OCI-LY7 (cell line): Measurements from ENCODE around the gene L3MBTL1. TPM values are rescaled to one million over a fixed set of nuclear protein-coding genes. Genes with fewer than 3 reads are reported as not detected.

ENCODE experiments used
- Bru-seq: library from RNA; stranded (reverse); fragments of 400-500 nt; gene quantifications from one replicate; lab custom pipeline; 2021; lab: Mats Ljungman, UMichigan
- BruChase-seq, 2 experiments: library from RNA; stranded (reverse); fragments of 400-500 nt; gene quantifications; one replicate each; lab custom pipeline; 2021; lab: Mats Ljungman, UMichigan
- BruUV-seq: library from RNA; stranded (reverse); fragments of 400-500 nt; replicated peaks from 2 replicates; lab custom pipeline; 2021; lab: Mats Ljungman, UMichigan
- CTCF ChIA-PET: fragments of 300-600 bp; sonication (Branson Sonifier 250); formaldehyde crosslinking; loops from one replicate; lab custom pipeline; 2022; ENCODE audit warnings: antibody characterized with exemption; ENCODE audit not compliant: unreplicated experiment; lab: Charles Lee
- POLR2A ChIA-PET: fragments of 300-600 bp; sonication (Branson Sonifier 250); formaldehyde crosslinking; loops from one replicate; lab custom pipeline; 2022; ENCODE audit warnings: antibody characterized with exemption; lab: Charles Lee
- DNase-seq: peaks from one replicate; pipeline ENCODE4 v3.0.0-alpha.2; 2015; ENCODE audit warnings: low spot score
- H2AFZ ChIP-seq: fragments of 200-600 bp; sonication (generic), shearing (Covaris generic); 2 replicates; pipeline ENCODE4 v1.6.1; 2014; ENCODE audit warnings: mild to moderate bottlenecking, antibody characterized with exemption, low read length, moderate library complexity
- H3K27ac ChIP-seq: fragments of 200-600 bp; sonication (generic); 2 replicates; pipeline ENCODE4 v1.5.1; 2014; ENCODE audit warnings: mixed run types, low read depth, mild to moderate bottlenecking, moderate library complexity, low read length, inconsistent platforms; ENCODE audit not compliant: poor library complexity, severe bottlenecking
- H3K36me3 ChIP-seq: fragments of 200-600 bp; sonication (generic); 2 replicates; pipeline ENCODE4 v1.6.1; 2014; ENCODE audit warnings: mild to moderate bottlenecking, antibody characterized with exemption, low read length, moderate library complexity, mixed read lengths; ENCODE audit not compliant: insufficient read depth
- H3K4me1 ChIP-seq: fragments of 200-600 bp; sonication (generic); 2 replicates; pipeline ENCODE4 v1.5.1; 2014; ENCODE audit warnings: mild to moderate bottlenecking, low read length; ENCODE audit not compliant: insufficient read depth, poor library complexity, severe bottlenecking
- H3K4me2 ChIP-seq: fragments of 200-600 bp; sonication (generic); 2 replicates; pipeline ENCODE4 v1.6.1; 2014; ENCODE audit warnings: mild to moderate bottlenecking, low read length
- H3K4me3 ChIP-seq: fragments of 200-600 bp; sonication (generic); 2 replicates; pipeline ENCODE4 v1.5.1; 2014; ENCODE audit warnings: mild to moderate bottlenecking, low read depth, low read length; ENCODE audit not compliant: poor library complexity, severe bottlenecking
- H3K79me2 ChIP-seq: fragments of 200-600 bp; sonication (generic); 2 replicates; pipeline ENCODE4 v1.6.1; 2016; ENCODE audit warnings: low read depth, mild to moderate bottlenecking, low read length, moderate library complexity, mixed read lengths; ENCODE audit not compliant: insufficient read depth
- H3K9me2 ChIP-seq: fragments of 200-600 bp; sonication (generic); 2 replicates; pipeline ENCODE4 v1.6.1; 2016; ENCODE audit warnings: mild to moderate bottlenecking, low read length, mixed read lengths; ENCODE audit not compliant: insufficient read depth
- H3K9me3 ChIP-seq: fragments of 200-600 bp; sonication (generic); 2 replicates; pipeline ENCODE4 v1.6.1; 2014; ENCODE audit warnings: mild to moderate bottlenecking, mixed run types, low read length, mixed read lengths
- H4K20me1 ChIP-seq: fragments of 200-600 bp; sonication (generic); 2 replicates; pipeline ENCODE4 v1.6.1; 2014; ENCODE audit warnings: mild to moderate bottlenecking, antibody characterized with exemption, low read length, moderate library complexity, mixed read lengths; ENCODE audit not compliant: insufficient read depth
- EZH2phosphoT487 ChIP-seq: fragments of 200-600 bp; sonication (generic); IDR thresholded peaks from 2 replicates; pipeline ENCODE4 v1.6.1; 2018; ENCODE audit warnings: low read depth, borderline replicate concordance, mild to moderate bottlenecking, mixed run types, antibody characterized with exemption, low read length, moderate library complexity, mixed read lengths
- intact Hi-C: fragments of 100-400 bp; cut with micrococcal nuclease; formaldehyde crosslinking; loops from one replicate; pipeline ENCODE4 v1.10.0; 2022; ENCODE audit not compliant: unreplicated experiment
- long read RNA-seq: library from polyadenylated mRNA; stranded (forward); transcript quantifications from one replicate; pipeline ENCODE4 v2.0.0, GENCODE V29; 2022
- total RNA-seq, 2 experiments: library from RNA; depleted of rRNA in 1 of 2; stranded (reverse); fragments of >200 nt in 1 of 2; shearing (Covaris generic) in 1 of 2; gene quantifications; 2 replicates each; pipeline ENCODE4 v1.2.3, GENCODE V29; 2014 to 2022
- TF ChIP-seq, protein P1 (sequence below): fragments of 200-600 bp; sonication (generic); conservative IDR thresholded peaks from 2 replicates; pipeline ENCODE4 v1.5.1; 2014; ENCODE audit warnings: mild to moderate bottlenecking, antibody characterized with exemption, low read length, moderate library complexity, mixed read lengths

L3MBTL1 gene
- total RNA-seq (2014; rRNA removed; shearing (Covaris generic)), result 22.4 and 23.8 TPM in 2 replicates
- total RNA-seq (2022), result 27.8 and 28.3 TPM in 2 replicates
- Bru-seq, nascent RNA, result percentile 61 among the genes with signal in this experiment
- percentile 70 among the genes with signal in this experiment for BruChase-seq, experiment 1, labeled RNA remaining after a 6-hour chase
- BruChase-seq, experiment 2, labeled RNA remaining after a 2-hour chase, result percentile 73 among the genes with signal in this experiment
- long read RNA-seq, partial matches to known transcripts, result 2 of 27 reads
- long read RNA-seq, other reads (novel, unspliced or antisense), result 19 of 27 reads

DNA sequence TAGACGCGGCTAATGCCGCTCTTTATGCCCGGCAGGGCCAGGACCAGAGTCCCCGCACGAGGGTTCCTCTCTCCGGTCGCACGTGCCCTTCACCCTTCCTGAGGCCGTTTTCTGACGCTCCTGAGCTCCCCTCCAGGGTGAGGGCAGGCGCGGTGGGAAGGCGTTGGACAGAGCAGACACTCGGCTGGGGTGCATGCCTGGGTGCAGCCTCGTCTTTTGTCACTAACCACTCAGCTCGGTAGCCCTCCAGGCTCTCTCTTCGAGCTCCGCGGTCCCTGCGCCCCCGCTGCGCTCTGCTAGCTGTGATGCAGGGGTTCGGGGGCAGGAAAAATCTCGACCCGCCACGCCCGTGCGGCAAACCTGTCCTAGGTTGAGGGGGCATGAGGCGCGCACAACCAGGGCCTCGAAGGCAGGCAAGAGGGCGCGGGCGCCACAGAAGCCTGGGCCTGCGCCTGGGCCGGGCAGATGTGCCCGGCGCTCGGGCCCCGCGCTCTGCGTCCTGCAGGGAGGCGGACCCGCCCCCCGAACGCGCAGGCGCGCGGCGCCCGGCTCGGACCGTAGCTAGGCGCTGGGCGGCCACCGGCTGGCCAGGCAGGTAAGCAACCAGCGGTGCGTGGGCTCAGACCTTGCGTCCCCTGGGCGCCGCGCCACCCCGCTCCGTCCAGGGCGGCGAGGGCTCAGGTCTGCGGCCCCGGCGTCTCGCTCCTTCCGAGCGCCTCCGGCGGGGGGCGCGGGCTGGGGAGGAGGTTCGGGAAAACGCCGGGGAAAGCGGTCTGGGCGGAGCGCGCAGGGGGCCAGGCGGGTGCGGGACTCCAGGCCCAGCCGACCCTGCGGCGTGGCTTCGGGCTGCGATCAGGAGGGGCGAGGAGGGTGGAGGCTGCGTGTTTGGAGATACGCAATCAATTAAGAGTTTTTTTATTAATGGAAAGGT is at the start of gene L3MBTL1:
TSS of gene L3MBTL1 (plus strand) at position 548 of the 931 bp plus-strand sequence. CDS start 5,807 bp downstream, outside the sequence.
- Histone ChIP-seq H4K20me1 (no peaks in the 10 kb centered on the region), H3K27ac (no peak within 1 kb of the TSS), H2AFZ (no peak within 1 kb of the TSS), H3K36me3 (no peaks in the 10 kb centered on the region), H3K9me3 (no peaks in the 10 kb centered on the region), H3K4me1 (no peaks in the 10 kb centered on the region), H3K4me2 (no peak within 1 kb of the TSS), H3K4me3 (no peak within 1 kb of the TSS), H3K79me2 (no peaks in the 10 kb centered on the region), H3K9me2 (no peaks in the 10 kb centered on the region)
- BruUV-seq, result no TSS peak
- CTCF ChIA-PET, result no interaction called here
- intact Hi-C loops, result no loop called here
- TF ChIP-seq, protein P1, sequence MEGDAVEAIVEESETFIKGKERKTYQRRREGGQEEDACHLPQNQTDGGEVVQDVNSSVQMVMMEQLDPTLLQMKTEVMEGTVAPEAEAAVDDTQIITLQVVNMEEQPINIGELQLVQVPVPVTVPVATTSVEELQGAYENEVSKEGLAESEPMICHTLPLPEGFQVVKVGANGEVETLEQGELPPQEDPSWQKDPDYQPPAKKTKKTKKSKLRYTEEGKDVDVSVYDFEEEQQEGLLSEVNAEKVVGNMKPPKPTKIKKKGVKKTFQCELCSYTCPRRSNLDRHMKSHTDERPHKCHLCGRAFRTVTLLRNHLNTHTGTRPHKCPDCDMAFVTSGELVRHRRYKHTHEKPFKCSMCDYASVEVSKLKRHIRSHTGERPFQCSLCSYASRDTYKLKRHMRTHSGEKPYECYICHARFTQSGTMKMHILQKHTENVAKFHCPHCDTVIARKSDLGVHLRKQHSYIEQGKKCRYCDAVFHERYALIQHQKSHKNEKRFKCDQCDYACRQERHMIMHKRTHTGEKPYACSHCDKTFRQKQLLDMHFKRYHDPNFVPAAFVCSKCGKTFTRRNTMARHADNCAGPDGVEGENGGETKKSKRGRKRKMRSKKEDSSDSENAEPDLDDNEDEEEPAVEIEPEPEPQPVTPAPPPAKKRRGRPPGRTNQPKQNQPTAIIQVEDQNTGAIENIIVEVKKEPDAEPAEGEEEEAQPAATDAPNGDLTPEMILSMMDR, result no peak
- TF ChIP-seq EZH2phosphoT487, result no peak
- DNase-seq, result no peak
- POLR2A ChIA-PET, result no interaction called here

DNA sequence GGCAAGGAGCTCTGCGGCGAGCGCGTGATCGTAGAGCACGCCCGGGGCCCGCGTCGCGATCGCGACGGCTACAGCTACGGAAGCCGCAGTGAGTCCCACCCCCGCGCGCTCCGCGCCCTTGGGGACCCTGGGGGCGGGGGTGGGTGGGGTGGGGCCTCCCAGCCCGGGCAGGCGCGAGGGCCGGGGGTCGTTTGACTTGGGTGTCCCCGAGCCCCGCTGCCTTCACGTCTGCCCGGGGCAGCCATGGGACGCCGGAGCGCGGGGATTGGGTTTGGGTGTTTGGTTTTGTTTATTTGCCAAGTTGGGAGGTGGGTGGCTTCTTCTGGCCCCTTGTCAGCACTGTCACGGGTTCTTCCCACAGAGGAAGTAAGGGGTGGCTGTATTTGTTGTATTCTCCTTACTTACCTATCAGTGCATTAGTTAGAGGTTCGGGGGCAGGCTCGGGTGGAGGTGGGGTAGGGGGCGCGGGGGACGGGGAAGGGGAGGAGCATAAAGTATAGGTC is 49.0 kb upstream of the L3MBTL1 start:
- Histone ChIP-seq H3K36me3 (peaks cover 51% of the 10 kb centered on the region), H3K79me2 (peaks cover 55% of the 10 kb centered on the region), H3K9me2 (no peaks in the 10 kb centered on the region), H3K4me3 (peak overlapping the region; percentile 99), H3K27ac (peak overlapping the region; percentile 88), H3K9me3 (no peaks in the 10 kb centered on the region; the same call in 1 of the 2 replicates), H2AFZ (no peak overlapping the region), H4K20me1 (peaks cover 33% of the 10 kb centered on the region), H3K4me2 (peak overlapping the region; percentile 76), H3K4me1 (peaks cover 19% of the 10 kb centered on the region)
- no TSS peak for BruUV-seq
- POLR2A ChIA-PET, result interaction anchor here (0.6 to 4.1 kb wide), 7 partner anchors 8 to 1872 kb away, joined by 3 to 15 read pairs (median 4); no protein-coding TSS in a partner anchor
- no peak for DNase-seq
- CTCF ChIA-PET, result no interaction called here
- intact Hi-C loops, result loop anchor here (2.0 to 5.0 kb wide), 4 partner anchors 56 to 1766 kb away; no protein-coding TSS in a partner anchor
- TF ChIP-seq, protein P1, result no peak
- TF ChIP-seq EZH2phosphoT487, result no peak
